B cell (primary cell): Measurements from ENCODE around the gene PIK3CA. TPM values are rescaled to one million over a fixed set of nuclear protein-coding genes. Genes with fewer than 3 reads are reported as not detected.
A peak's percentile ranks its signal among the peaks of the same experiment; 100 is the strongest.

ENCODE experiments used
- ATAC-seq: fragments of 200-7000 bp; cut with Tn5 transposase; one replicate; pipeline ENCODE4 v1.10.0; 2021; ENCODE audit warnings: low read depth, mild to moderate bottlenecking, moderate number of reproducible peaks, moderate library complexity
- CTCF ChIA-PET: fragments of 350-600 bp; sonication (Branson Sonifier 250); formaldehyde crosslinking; loops from one replicate; lab custom pipeline; 2021; ENCODE audit warnings: antibody characterized with exemption, inconsistent platforms; lab: Charles Lee
- POLR2A ChIA-PET: fragments of 350-600 bp; sonication (Branson Sonifier 250); formaldehyde crosslinking; loops from one replicate; lab custom pipeline; 2021; ENCODE audit warnings: antibody characterized with exemption; lab: Charles Lee
- DNase-seq: peaks from one replicate; pipeline ENCODE4 v3.0.0; 2013
- H2AFZ ChIP-seq: 2 replicates; pipeline ENCODE4 v1.6.1; 2012; ENCODE audit warnings: mild to moderate bottlenecking, low read depth, low read length; ENCODE audit not compliant: insufficient read depth, poor library complexity, severe bottlenecking
- H3K27ac ChIP-seq, 2 donors: 1 replicate in 1 of 2; 2 replicates in 1 of 2; pipeline ENCODE4 v1.5.1; 2012 to 2013; ENCODE audit warnings: low read length in 2 of 2, mild to moderate bottlenecking in 2 of 2, moderate library complexity in 1 of 2
- H3K27me3 ChIP-seq, 4 experiments: fragments of 200-600 bp in 1 of 4; sonication (generic) in 1 of 4; replicated peaks in 1 of 4; 1 replicate in 2 of 4; 2 replicates in 2 of 4; pipeline versions ENCODE4 v1.6.1 to v1.7.0; 2013 to 2016; ENCODE audit warnings: low read length in 3 of 4, mild to moderate bottlenecking in 2 of 4, mixed read lengths in 1 of 4, moderate library complexity in 1 of 4; ENCODE audit not compliant: insufficient read depth in 4 of 4, control insufficient read depth in 3 of 4; ENCODE audit errors: control extremely low read depth in 1 of 4
- H3K36me3 ChIP-seq, 2 experiments: replicated peaks in 1 of 2; 1 replicate in 1 of 2; 2 replicates in 1 of 2; pipeline versions ENCODE4 v1.6.1 to v1.7.1; 2013; ENCODE audit warnings: low read length in 1 of 2; ENCODE audit not compliant: insufficient read depth in 2 of 2, control insufficient read depth in 1 of 2; ENCODE audit errors: control extremely low read depth in 1 of 2, extremely low read depth in 1 of 2
- H3K4me1 ChIP-seq, 2 donors: fragments of 200-600 bp in 1 of 2; sonication (generic) in 1 of 2; 1 replicate in 1 of 2; 2 replicates in 1 of 2; pipeline versions ENCODE4 v1.5.1 to v1.6.1; 2013 to 2017; ENCODE audit warnings: low read length in 2 of 2; ENCODE audit not compliant: control insufficient read depth in 2 of 2, insufficient read depth in 2 of 2
- H3K4me2 ChIP-seq: replicated peaks from 2 replicates; pipeline ENCODE3; 2012; ENCODE audit warnings: mild to moderate bottlenecking, low read depth, low read length; ENCODE audit not compliant: poor library complexity, severe bottlenecking
- H3K4me3 ChIP-seq, 5 experiments: fragments of 200-600 bp in 1 of 5; sonication (generic) in 1 of 5; 1 replicate in 3 of 5; 2 replicates in 2 of 5; pipeline versions ENCODE4 v1.5.1 to v1.7.0; 2011 to 2016; ENCODE audit warnings: low read length in 4 of 5, mild to moderate bottlenecking in 4 of 5, low read depth in 2 of 5, control low read depth in 1 of 5, moderate library complexity in 1 of 5; ENCODE audit not compliant: insufficient read depth in 1 of 5; ENCODE audit errors: control extremely low read depth in 1 of 5, extremely low read depth in 1 of 5
- H3K79me2 ChIP-seq: fragments of 200-600 bp; sonication (generic); one replicate; pipeline ENCODE4 v1.6.0; 2016; ENCODE audit warnings: low read length; ENCODE audit not compliant: control insufficient read depth, insufficient read depth
- H3K9ac ChIP-seq: fragments of 200-600 bp; sonication (generic); 2 replicates; pipeline ENCODE4 v1.6.1; 2017; ENCODE audit warnings: mild to moderate bottlenecking, low read length, moderate library complexity
- H3K9me3 ChIP-seq, 3 donors: one replicate each; pipeline versions ENCODE4 v1.6.1 to v1.7.1; 2013; ENCODE audit warnings: low read length in 2 of 3; ENCODE audit not compliant: control insufficient read depth in 2 of 3, insufficient read depth in 1 of 3; ENCODE audit errors: control extremely low read depth in 1 of 3
- H4K20me1 ChIP-seq: 2 replicates; pipeline ENCODE4 v1.6.0; 2012; ENCODE audit warnings: mild to moderate bottlenecking, low read length; ENCODE audit not compliant: insufficient read depth, control insufficient read depth, poor library complexity, severe bottlenecking
- H3K27ac Mint-ChIP-seq: one replicate; pipeline ENCODE4 v1.8.0; 2021; ENCODE audit warnings: mixed read lengths
- H3K27me3 Mint-ChIP-seq: one replicate; pipeline ENCODE4 v1.8.0; 2021; ENCODE audit warnings: mixed read lengths
- H3K4me1 Mint-ChIP-seq: one replicate; pipeline ENCODE4 v1.8.0; 2021; ENCODE audit warnings: mixed read lengths
- H3K4me3 Mint-ChIP-seq: one replicate; pipeline ENCODE4 v1.8.0; 2021; ENCODE audit warnings: mixed read lengths
- H3K9me3 Mint-ChIP-seq: one replicate; pipeline ENCODE4 v1.8.0; 2022; ENCODE audit warnings: mixed read lengths; ENCODE audit not compliant: insufficient read depth
- EZH2 ChIP-seq: IDR thresholded peaks from 2 replicates; pipeline ENCODE4 v1.6.1; 2012; ENCODE audit warnings: borderline replicate concordance, low read depth, mild to moderate bottlenecking, moderate library complexity, low read length; ENCODE audit not compliant: insufficient read depth, poor library complexity, severe bottlenecking
- intact Hi-C: fragments of 100-400 bp; cut with micrococcal nuclease; formaldehyde crosslinking; loops from one replicate; pipeline ENCODE4 v1.10.0; 2022
- polyA plus RNA-seq: library from polyadenylated mRNA; depleted of rRNA; stranded (reverse); fragments of >200 nt; gene quantifications from 2 replicates; pipeline ENCODE4 v1.2.3, GENCODE V29; 2012
- total RNA-seq, 2 donors: library from RNA; stranded (reverse); fragments of 120-200 nt in 1 of 2; gene quantifications; 1 replicate in 1 of 2; 2 replicates in 1 of 2; pipeline versions ENCODE4 v1.2.3 to v1.2.4, GENCODE V29; 2013 to 2022
- TF ChIP-seq, protein P1 (sequence below): fragments of 200-600 bp; IDR thresholded peaks from one replicate; pipeline ENCODE4 v1.8.0; 2022; ENCODE audit warnings: antibody characterized with exemption, mild to moderate bottlenecking

PIK3CA gene
- total and polyA plus RNA-seq, 2 donors (not counting 1 experiment from before 2014, with no cell fraction given): 6.4 to 61.8 TPM

DNA sequence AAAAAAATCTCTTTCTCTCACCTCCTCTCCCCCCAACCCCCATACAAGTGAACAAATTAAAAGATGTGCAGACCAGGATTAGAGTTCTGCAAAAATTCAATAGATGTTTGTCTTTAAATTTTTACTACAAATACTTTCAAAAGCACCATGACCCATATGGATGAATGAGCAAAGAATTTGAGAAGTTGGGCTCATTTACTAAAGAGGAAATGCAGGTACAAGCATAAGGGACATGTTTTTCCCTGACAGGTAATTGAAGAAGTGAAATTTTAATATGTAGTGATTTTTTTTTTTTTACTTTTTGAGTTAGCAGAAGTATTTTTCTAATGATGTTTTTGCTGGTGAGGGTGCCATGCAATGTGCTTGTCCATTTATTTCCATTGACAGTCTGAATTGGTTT, 15.3 kb downstream of the PIK3CA start:
- Mint-ChIP-seq H3K4me1 (peaks cover 73% of the 10 kb centered on the region), H3K27me3 (no peaks in the 10 kb centered on the region), H3K9me3 (no peaks in the 10 kb centered on the region), H3K4me3 (peak overlapping the region; percentile 7), H3K27ac (peak overlapping the region; percentile 64)
- ChIA-PET CTCF (interaction anchor here (0.9 kb wide), 1 partner anchor 148 kb away, joined by 3 read pairs; no protein-coding TSS in a partner anchor), POLR2A (no interaction called here)
- peaks cover 84% of the 10 kb centered on the region for H3K79me2 ChIP-seq
- peaks cover 31% of the 10 kb centered on the region for H4K20me1 ChIP-seq
- H3K27ac ChIP-seq: peak overlapping the region in 1 of 2 donors; percentile 56
- no peaks in the 10 kb centered on the region for H3K27me3 ChIP-seq
- no peak overlapping the region for H3K9ac ChIP-seq
- intact Hi-C loops: loop anchor here (2.0 kb wide), 1 partner anchor 15 kb away; the partner anchor contains the start of gene PIK3CA
- DNase-seq: peak; percentile 52
- peaks cover 32 to 47% of the 10 kb centered on the region in 2 donors for H3K4me1 ChIP-seq
- no peak overlapping the region for H2AFZ ChIP-seq
- no peak overlapping the region for H3K4me3 ChIP-seq
- peaks cover 0 to 2% of the 10 kb centered on the region in 2 experiments for H3K36me3 ChIP-seq
- H3K4me2 ChIP-seq: peak overlapping the region; percentile 42
- peaks cover 0 to 4% (median 1%) of the 10 kb centered on the region in 3 donors for H3K9me3 ChIP-seq
- no peak for TF ChIP-seq EZH2
- TF ChIP-seq, protein P1, sequence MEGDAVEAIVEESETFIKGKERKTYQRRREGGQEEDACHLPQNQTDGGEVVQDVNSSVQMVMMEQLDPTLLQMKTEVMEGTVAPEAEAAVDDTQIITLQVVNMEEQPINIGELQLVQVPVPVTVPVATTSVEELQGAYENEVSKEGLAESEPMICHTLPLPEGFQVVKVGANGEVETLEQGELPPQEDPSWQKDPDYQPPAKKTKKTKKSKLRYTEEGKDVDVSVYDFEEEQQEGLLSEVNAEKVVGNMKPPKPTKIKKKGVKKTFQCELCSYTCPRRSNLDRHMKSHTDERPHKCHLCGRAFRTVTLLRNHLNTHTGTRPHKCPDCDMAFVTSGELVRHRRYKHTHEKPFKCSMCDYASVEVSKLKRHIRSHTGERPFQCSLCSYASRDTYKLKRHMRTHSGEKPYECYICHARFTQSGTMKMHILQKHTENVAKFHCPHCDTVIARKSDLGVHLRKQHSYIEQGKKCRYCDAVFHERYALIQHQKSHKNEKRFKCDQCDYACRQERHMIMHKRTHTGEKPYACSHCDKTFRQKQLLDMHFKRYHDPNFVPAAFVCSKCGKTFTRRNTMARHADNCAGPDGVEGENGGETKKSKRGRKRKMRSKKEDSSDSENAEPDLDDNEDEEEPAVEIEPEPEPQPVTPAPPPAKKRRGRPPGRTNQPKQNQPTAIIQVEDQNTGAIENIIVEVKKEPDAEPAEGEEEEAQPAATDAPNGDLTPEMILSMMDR: no peak
- ATAC-seq: peak; percentile 51

DNA sequence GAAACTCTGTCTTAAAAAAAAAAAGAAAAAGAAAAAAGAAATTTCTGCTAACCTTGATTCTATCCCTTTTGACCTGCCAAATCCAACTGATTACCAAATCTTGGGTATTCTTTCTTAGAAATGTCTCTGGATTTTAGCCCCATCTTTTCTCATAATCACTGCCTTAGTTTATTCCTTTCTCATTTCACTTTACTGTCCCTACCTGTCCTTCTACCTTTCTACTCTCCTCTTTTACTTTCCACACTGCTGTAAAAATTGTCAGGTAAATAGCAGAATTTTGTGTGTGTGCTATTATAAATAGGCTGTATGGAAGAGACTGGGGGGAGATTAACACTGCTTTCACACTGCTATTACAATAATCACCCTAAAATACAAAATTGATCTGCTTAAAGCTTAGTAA, 16.7 kb downstream of the PIK3CA start:
- Mint-ChIP-seq H3K27ac (peak overlapping the region; percentile 64), H3K9me3 (no peaks in the 10 kb centered on the region), H3K27me3 (no peaks in the 10 kb centered on the region), H3K4me1 (peaks cover 71% of the 10 kb centered on the region), H3K4me3 (no peak overlapping the region)
- ATAC-seq (no peak), DNase-seq (no peak)
- Histone ChIP-seq H3K4me3 (no peak overlapping the region), H3K27ac (no peak overlapping the region), H3K4me1 (peaks cover 32 to 47% of the 10 kb centered on the region in 2 donors), H3K9me3 (peaks cover 0 to 4% (median 1%) of the 10 kb centered on the region in 3 donors), H3K79me2 (peaks cover 85% of the 10 kb centered on the region), H3K9ac (no peak overlapping the region), H3K27me3 (no peaks in the 10 kb centered on the region), H4K20me1 (peaks cover 38% of the 10 kb centered on the region), H2AFZ (no peak overlapping the region), H3K36me3 (peaks cover 0 to 2% of the 10 kb centered on the region in 2 experiments), H3K4me2 (no peak overlapping the region)
- TF ChIP-seq, protein P1: no peak
- no peak for TF ChIP-seq EZH2
- intact Hi-C loops: no loop called here
- ChIA-PET POLR2A (no interaction called here), CTCF (no interaction called here)
